ENCODE data around the gene PLN. TPM values are rescaled to one million over a fixed set of nuclear protein-coding genes. Genes with fewer than 3 reads are reported as not detected.

Gene PLN
- total and polyA plus RNA-seq, 2 experiments from 2014 or later: 0.40 to 0.80 TPM

- Histone ChIP-seq H3K27me3 (no peaks in the 10 kb centered on the region), H3K4me2 (no peak overlapping the region), H3K36me3 (replicated peaks; ENCODE audit: insufficient read depth, low read depth) (no peaks in the 10 kb centered on the region), H2AFZ (no peak overlapping the region), H3K79me2 (peaks cover 78% of the 10 kb centered on the region), H3K27ac (no peak overlapping the region), H3K9me2 (replicated peaks; ENCODE audit: insufficient read depth) (no peaks in the 10 kb centered on the region), H3K4me3 (no peak overlapping the region), H3K9me3 (ENCODE audit: low read depth) (peaks cover 7% of the 10 kb centered on the region), H4K20me1 (ENCODE audit: insufficient read depth, poor library complexity, severe bottlenecking) (peaks cover 7% of the 10 kb centered on the region), H3K4me1 (ENCODE audit: insufficient read depth) (no peaks in the 10 kb centered on the region)
- TF ChIP-seq CTCF (IDR thresholded peaks at IDR 0.05; ENCODE audit: poor library complexity) (no peak), EZH2 (IDR thresholded peaks at IDR 0.05; ENCODE audit: borderline replicate concordance) (no peak), EZH2phosphoT487 (IDR thresholded peaks at IDR 0.05; ENCODE audit: low read depth, severe bottlenecking, unreplicated experiment) (no peak)
- WGBS (ENCODE audit: low lambda C conversion rate, missing lambda C conversion rate): 71% methylated on average over 1 of the region's 1 CpG
- DNase-seq (ENCODE audit: low spot score): no peak
Observed at GRCh38 chr6:118528129-118528528, 20.0 kb upstream of the PLN start.

DNA sequence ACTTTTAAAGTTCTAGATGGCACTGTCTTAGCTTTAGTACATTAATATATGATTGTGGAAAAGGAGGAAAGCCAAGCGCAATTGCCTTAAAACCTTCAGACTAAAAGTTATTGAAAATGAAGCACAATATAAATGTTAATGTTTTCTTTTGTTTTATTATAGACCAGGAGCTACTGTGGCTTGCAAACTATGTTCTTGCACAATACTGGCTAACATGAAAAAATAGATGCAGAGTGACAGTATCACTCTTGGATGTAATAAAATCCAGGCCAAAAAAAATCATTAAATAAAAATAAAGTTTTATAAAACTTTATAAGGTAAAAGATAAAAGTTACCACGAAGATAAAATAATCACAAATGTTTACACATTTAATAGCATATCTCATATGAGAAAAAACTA is 18.3 kb upstream of the PLN start:
- Histone ChIP-seq H2AFZ (no peak overlapping the region), H3K4me3 (no peak overlapping the region), H3K4me2 (no peak overlapping the region), H3K4me1 (ENCODE audit: insufficient read depth) (no peaks in the 10 kb centered on the region), H3K27ac (no peak overlapping the region), H3K79me2 (peaks cover 89% of the 10 kb centered on the region), H3K27me3 (no peaks in the 10 kb centered on the region), H3K9me2 (replicated peaks; ENCODE audit: insufficient read depth) (no peaks in the 10 kb centered on the region), H3K36me3 (replicated peaks; ENCODE audit: insufficient read depth, low read depth) (no peaks in the 10 kb centered on the region), H4K20me1 (ENCODE audit: insufficient read depth, poor library complexity, severe bottlenecking) (peaks cover 7% of the 10 kb centered on the region), H3K9me3 (ENCODE audit: low read depth) (peaks cover 7% of the 10 kb centered on the region)
- TF ChIP-seq CTCF (IDR thresholded peaks at IDR 0.05; ENCODE audit: poor library complexity): no peak
- TF ChIP-seq EZH2 (IDR thresholded peaks at IDR 0.05; ENCODE audit: borderline replicate concordance): no peak
- no peak for TF ChIP-seq EZH2phosphoT487 (IDR thresholded peaks at IDR 0.05; ENCODE audit: low read depth, severe bottlenecking, unreplicated experiment)
- 99% methylated on average over 2 of the region's 2 CpGs for WGBS (ENCODE audit: low lambda C conversion rate, missing lambda C conversion rate)
- no peak for DNase-seq (ENCODE audit: low spot score)

GRCh38 chr6:118530942-118531341 is 17.2 kb upstream of the PLN start:
- Histone ChIP-seq H3K4me2 (no peak overlapping the region), H4K20me1 (ENCODE audit: insufficient read depth, poor library complexity, severe bottlenecking) (peaks cover 7% of the 10 kb centered on the region), H3K4me3 (no peak overlapping the region), H3K27ac (no peak overlapping the region), H3K36me3 (replicated peaks; ENCODE audit: insufficient read depth, low read depth) (no peaks in the 10 kb centered on the region), H3K9me2 (replicated peaks; ENCODE audit: insufficient read depth) (no peaks in the 10 kb centered on the region), H3K27me3 (no peaks in the 10 kb centered on the region), H3K4me1 (ENCODE audit: insufficient read depth) (no peaks in the 10 kb centered on the region), H2AFZ (no peak overlapping the region), H3K79me2 (peaks cover 89% of the 10 kb centered on the region), H3K9me3 (ENCODE audit: low read depth) (peaks cover 7% of the 10 kb centered on the region)
- no peak for TF ChIP-seq EZH2phosphoT487 (IDR thresholded peaks at IDR 0.05; ENCODE audit: low read depth, severe bottlenecking, unreplicated experiment)
- no peak for TF ChIP-seq CTCF (IDR thresholded peaks at IDR 0.05; ENCODE audit: poor library complexity)
- TF ChIP-seq EZH2 (IDR thresholded peaks at IDR 0.05; ENCODE audit: borderline replicate concordance): no peak
- 93% methylated on average over 2 of the region's 2 CpGs for WGBS (ENCODE audit: low lambda C conversion rate, missing lambda C conversion rate)
- no peak for DNase-seq (ENCODE audit: low spot score)

All from hepatocyte (in vitro differentiated cells).